ENCODE data around the gene MTFR1L.

The MTFR1L gene

GRCh38 chr1:25877155-25877554 lies 57.4 kb downstream of the MTFR1L start:
- Histone ChIP-seq H3K9me3 (ENCODE audit: control insufficient read depth in 2 of 2, low read length in 2 of 2) (no peaks in the 10 kb centered on the region), H3K27me3 (ENCODE audit: control insufficient read depth in 2 of 2, insufficient read depth in 2 of 2, low read length in 2 of 2) (no peaks in the 10 kb centered on the region), H3K27ac (ENCODE audit: low read depth in 2 of 2, low read length in 2 of 2) (no peak overlapping the region), H3K9ac (ENCODE audit: low read depth in 1 of 2, low read length in 2 of 2) (no peak overlapping the region), H3K4me3 (ENCODE audit: low read length in 2 of 2) (no peak overlapping the region), H3K36me3 (ENCODE audit: control insufficient read depth in 2 of 2, insufficient read depth in 2 of 2, low read length in 2 of 2) (no peaks in the 10 kb centered on the region), H3K4me1 (ENCODE audit: control insufficient read depth in 2 of 2, insufficient read depth in 2 of 2, low read length in 2 of 2) (peaks cover 18 to 19% of the 10 kb centered on the region in 2 donors)

GRCh38 chr1:25878690-25879089 lies 58.9 kb downstream of the MTFR1L start:
- no peaks in the 10 kb centered on the region for H3K27me3 ChIP-seq (ENCODE audit: control insufficient read depth in 2 of 2, insufficient read depth in 2 of 2, low read length in 2 of 2)
- H3K36me3 ChIP-seq (ENCODE audit: control insufficient read depth in 2 of 2, insufficient read depth in 2 of 2, low read length in 2 of 2): no peaks in the 10 kb centered on the region
- no peaks in the 10 kb centered on the region for H3K9me3 ChIP-seq (ENCODE audit: control insufficient read depth in 2 of 2, low read length in 2 of 2)
- no peak overlapping the region for H3K27ac ChIP-seq (ENCODE audit: low read depth in 2 of 2, low read length in 2 of 2)
- H3K4me1 ChIP-seq (ENCODE audit: control insufficient read depth in 2 of 2, insufficient read depth in 2 of 2, low read length in 2 of 2): peaks cover 6 to 15% of the 10 kb centered on the region in 2 donors
- H3K4me3 ChIP-seq (ENCODE audit: low read length in 2 of 2): no peak overlapping the region
- no peak overlapping the region for H3K9ac ChIP-seq (ENCODE audit: low read depth in 1 of 2, low read length in 2 of 2)

- Histone ChIP-seq H3K27me3 (ENCODE audit: control insufficient read depth in 2 of 2, insufficient read depth in 2 of 2, low read length in 2 of 2) (no peaks in the 10 kb centered on the region), H3K27ac (ENCODE audit: low read depth in 2 of 2, low read length in 2 of 2) (no peak overlapping the region), H3K4me3 (ENCODE audit: low read length in 2 of 2) (no peak overlapping the region), H3K9me3 (ENCODE audit: control insufficient read depth in 2 of 2, low read length in 2 of 2) (no peaks in the 10 kb centered on the region), H3K36me3 (ENCODE audit: control insufficient read depth in 2 of 2, insufficient read depth in 2 of 2, low read length in 2 of 2) (no peaks in the 10 kb centered on the region), H3K9ac (ENCODE audit: low read depth in 1 of 2, low read length in 2 of 2) (no peak overlapping the region), H3K4me1 (ENCODE audit: control insufficient read depth in 2 of 2, insufficient read depth in 2 of 2, low read length in 2 of 2) (peaks cover 3 to 11% of the 10 kb centered on the region in 2 donors)
These were observed 59.9 kb downstream of the MTFR1L start for GRCh38 chr1:25879675-25880074.

DNA sequence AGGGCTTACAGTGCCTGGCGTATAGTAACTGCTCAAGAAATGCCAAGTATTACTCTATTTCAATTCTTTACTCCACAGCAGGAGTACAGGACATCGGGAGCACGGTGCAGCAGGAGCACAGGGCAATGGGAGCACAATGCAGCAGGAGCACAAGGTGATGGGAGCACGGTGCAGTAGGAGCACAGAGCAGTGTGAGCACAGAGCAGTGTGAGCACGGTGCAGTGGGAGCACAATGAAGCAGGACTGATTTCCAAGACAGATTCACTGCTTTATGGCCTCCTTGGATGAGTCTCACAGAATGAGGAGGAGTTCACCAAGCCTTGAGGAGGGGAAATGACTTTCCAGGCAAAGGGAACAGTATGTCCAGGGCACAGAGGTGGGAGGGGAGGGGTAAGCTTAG lies 60.8 kb downstream of the MTFR1L start:
- H3K9me3 ChIP-seq (ENCODE audit: control insufficient read depth in 2 of 2, low read length in 2 of 2): no peaks in the 10 kb centered on the region
- H3K27me3 ChIP-seq (ENCODE audit: control insufficient read depth in 2 of 2, insufficient read depth in 2 of 2, low read length in 2 of 2): no peaks in the 10 kb centered on the region
- H3K9ac ChIP-seq (ENCODE audit: low read depth in 1 of 2, low read length in 2 of 2): no peak overlapping the region
- H3K4me3 ChIP-seq (ENCODE audit: low read length in 2 of 2): no peak overlapping the region
- peaks cover 0 to 7% of the 10 kb centered on the region in 2 donors for H3K4me1 ChIP-seq (ENCODE audit: control insufficient read depth in 2 of 2, insufficient read depth in 2 of 2, low read length in 2 of 2)
- no peaks in the 10 kb centered on the region for H3K36me3 ChIP-seq (ENCODE audit: control insufficient read depth in 2 of 2, insufficient read depth in 2 of 2, low read length in 2 of 2)
- no peak overlapping the region for H3K27ac ChIP-seq (ENCODE audit: low read depth in 2 of 2, low read length in 2 of 2)

GRCh38 chr1:25881266-25881665 lies 61.5 kb downstream of the MTFR1L start:
- peaks cover 0 to under 1% of the 10 kb centered on the region in 2 donors for H3K4me1 ChIP-seq (ENCODE audit: control insufficient read depth in 2 of 2, insufficient read depth in 2 of 2, low read length in 2 of 2)
- no peak overlapping the region for H3K4me3 ChIP-seq (ENCODE audit: low read length in 2 of 2)
- H3K36me3 ChIP-seq (ENCODE audit: control insufficient read depth in 2 of 2, insufficient read depth in 2 of 2, low read length in 2 of 2): no peaks in the 10 kb centered on the region
- no peaks in the 10 kb centered on the region for H3K27me3 ChIP-seq (ENCODE audit: control insufficient read depth in 2 of 2, insufficient read depth in 2 of 2, low read length in 2 of 2)
- H3K9me3 ChIP-seq (ENCODE audit: control insufficient read depth in 2 of 2, low read length in 2 of 2): no peaks in the 10 kb centered on the region
- H3K27ac ChIP-seq (ENCODE audit: low read depth in 2 of 2, low read length in 2 of 2): no peak overlapping the region
- no peak overlapping the region for H3K9ac ChIP-seq (ENCODE audit: low read depth in 1 of 2, low read length in 2 of 2)
